H1 (cell line): ENCODE results near the gene DMBT1. TPM values are rescaled to one million over a fixed set of nuclear protein-coding genes. Genes with fewer than 3 reads are reported as not detected.

ENCODE experiments used
- CTCF ChIA-PET: fragments of 300-600 bp; sonication (Branson Sonifier 250); formaldehyde crosslinking; loops from one replicate; lab custom pipeline; 2021; ENCODE audit not compliant: partially characterized antibody; lab: Charles Lee
- POLR2A ChIA-PET: fragments of 300-600 bp; sonication (Branson Sonifier 250); formaldehyde crosslinking; loops from one replicate; lab custom pipeline; 2021; ENCODE audit warnings: inconsistent platforms; ENCODE audit not compliant: partially characterized antibody; lab: Charles Lee
- DNase-seq, 2 experiments: peaks; one replicate each; pipeline versions ENCODE4 v3.0.0 to v3.0.0-alpha.2; 2010 to 2022; ENCODE audit warnings: low spot score in 2 of 2, low read depth in 1 of 2, mixed read lengths in 1 of 2
- FAIRE-seq: peaks from 2 replicates; lab custom pipeline; 2011; peaks lifted over from hg19 to GRCh38; lab: Jason Lieb, UNC
- H2AFZ ChIP-seq: 2 replicates; pipeline ENCODE4 v1.8.1; 2012; ENCODE audit warnings: low read length, inconsistent platforms
- H2AK5ac ChIP-seq: 2 replicates; pipeline ENCODE4 v1.6.1; 2013; ENCODE audit warnings: low read depth, low read length
- H2BK120ac ChIP-seq: replicated peaks from 2 replicates; pipeline ENCODE3; 2013; ENCODE audit warnings: low read depth, low read length, inconsistent platforms
- H2BK12ac ChIP-seq: 2 replicates; pipeline ENCODE4 v1.6.1; 2013; ENCODE audit warnings: low read depth, low read length
- H2BK15ac ChIP-seq: 2 replicates; pipeline ENCODE4 v1.6.1; 2013; ENCODE audit warnings: low read length
- H2BK20ac ChIP-seq: 2 replicates; pipeline ENCODE4 v1.6.1; 2013; ENCODE audit warnings: low read length
- H2BK5ac ChIP-seq: 2 replicates; pipeline ENCODE4 v1.6.1; 2013; ENCODE audit warnings: low read depth, low read length
- H3K14ac ChIP-seq: 2 replicates; pipeline ENCODE4 v1.6.1; 2013; ENCODE audit warnings: inconsistent platforms; ENCODE audit not compliant: insufficient read length
- H3K18ac ChIP-seq: 2 replicates; pipeline ENCODE4 v1.6.1; 2013; ENCODE audit warnings: low read length; ENCODE audit errors: extremely low read depth
- H3K23ac ChIP-seq: 2 replicates; pipeline ENCODE4 v1.6.1; 2013; ENCODE audit warnings: inconsistent platforms; ENCODE audit not compliant: insufficient read length
- H3K23me2 ChIP-seq: 2 replicates; pipeline ENCODE4 v1.6.1; 2013; ENCODE audit warnings: low read depth, low read length
- H3K27ac ChIP-seq: 2 replicates; pipeline ENCODE4 v1.6.1; 2011; ENCODE audit warnings: low read depth, low read length, inconsistent platforms
- H3K27me3 ChIP-seq, 4 experiments: replicated peaks in 1 of 4; 1 replicate in 1 of 4; 2 replicates in 3 of 4; pipeline versions ENCODE4 v1.6.1 to v1.8.1; 2011 to 2013; ENCODE audit warnings: low read length in 3 of 4, mild to moderate bottlenecking in 3 of 4, inconsistent platforms in 2 of 4, mixed read lengths in 2 of 4, moderate library complexity in 1 of 4; ENCODE audit not compliant: control insufficient read depth in 3 of 4, insufficient read depth in 3 of 4; ENCODE audit errors: extremely low read depth in 1 of 4
- H3K36me3 ChIP-seq, 4 experiments: 2 replicates each; pipeline versions ENCODE4 v1.6.1 to v1.8.1; 2011 to 2013; ENCODE audit warnings: mild to moderate bottlenecking in 4 of 4, low read length in 3 of 4, moderate library complexity in 2 of 4, control low read depth in 1 of 4, inconsistent platforms in 1 of 4; ENCODE audit not compliant: insufficient read depth in 4 of 4, control insufficient read depth in 2 of 4
- H3K4ac ChIP-seq: replicated peaks from 2 replicates; pipeline ENCODE3; 2013; ENCODE audit warnings: low read length, low read depth, mixed read lengths, inconsistent platforms; ENCODE audit not compliant: insufficient read length
- H3K4me1 ChIP-seq, 4 experiments: replicated peaks in 1 of 4; 1 replicate in 1 of 4; 2 replicates in 3 of 4; pipeline versions ENCODE4 v1.6.1 to v1.8.1; 2011 to 2013; ENCODE audit warnings: low read length in 3 of 4, inconsistent platforms in 2 of 4, mixed read lengths in 1 of 4; ENCODE audit not compliant: insufficient read depth in 4 of 4, control insufficient read depth in 3 of 4
- H3K4me2 ChIP-seq, 2 experiments: 2 replicates each; pipeline versions ENCODE4 v1.6.1 to v1.8.1; 2011 to 2013; ENCODE audit warnings: low read depth in 2 of 2, low read length in 2 of 2, control low read depth in 1 of 2, inconsistent platforms in 1 of 2, mild to moderate bottlenecking in 1 of 2; ENCODE audit not compliant: insufficient read depth in 1 of 2
- H3K4me3 ChIP-seq, 4 experiments: fragments of 200-600, 300-600 bp in 1 of 4; sonication (generic), shearing (Covaris generic), sonication (Bioruptor Twin) in 1 of 4; 2 replicates each; pipeline versions ENCODE4 v1.5.1 to v1.8.1; 2011 to 2016; ENCODE audit warnings: low read length in 4 of 4, low read depth in 3 of 4, control low read depth in 2 of 4, inconsistent platforms in 2 of 4, mild to moderate bottlenecking in 2 of 4, mixed read lengths in 1 of 4, moderate library complexity in 1 of 4; ENCODE audit not compliant: insufficient read depth in 2 of 4; ENCODE audit errors: extremely low read depth in 1 of 4
- H3K56ac ChIP-seq: replicated peaks from 2 replicates; pipeline ENCODE3; 2013; ENCODE audit warnings: low read depth, mild to moderate bottlenecking, mixed read lengths, low read length, inconsistent platforms; ENCODE audit not compliant: insufficient read length
- H3K79me1 ChIP-seq: 2 replicates; pipeline ENCODE4 v1.6.1; 2013; ENCODE audit warnings: low read depth, low read length, control low read depth
- H3K79me2 ChIP-seq, 2 experiments: 2 replicates each; pipeline versions ENCODE4 v1.6.1 to v1.8.1; 2012 to 2013; ENCODE audit warnings: low read length in 2 of 2, mild to moderate bottlenecking in 2 of 2, inconsistent platforms in 1 of 2; ENCODE audit not compliant: insufficient read depth in 2 of 2, control insufficient read depth in 1 of 2
- H3K9ac ChIP-seq, 4 experiments: replicated peaks in 1 of 4; 1 replicate in 1 of 4; 2 replicates in 3 of 4; pipeline versions ENCODE4 v1.6.1 to v1.8.1; 2011 to 2013; ENCODE audit warnings: low read depth in 3 of 4, low read length in 3 of 4, control low read depth in 2 of 4, mild to moderate bottlenecking in 2 of 4, moderate library complexity in 2 of 4, inconsistent platforms in 1 of 4; ENCODE audit errors: extremely low read depth in 1 of 4
- H3K9me3 ChIP-seq, 2 experiments: 2 replicates each; pipeline versions ENCODE4 v1.6.1 to v1.8.1; 2012 to 2013; ENCODE audit warnings: mild to moderate bottlenecking in 2 of 2, moderate library complexity in 2 of 2, control low read depth in 1 of 2, inconsistent platforms in 1 of 2, low read depth in 1 of 2, low read length in 1 of 2, mixed read lengths in 1 of 2; ENCODE audit not compliant: insufficient read depth in 2 of 2
- H4K20me1 ChIP-seq, 2 experiments: replicated peaks in 1 of 2; 2 replicates each; pipeline versions ENCODE3 to v1.8.1; 2011 to 2013; ENCODE audit warnings: inconsistent platforms in 2 of 2, low read length in 2 of 2, mild to moderate bottlenecking in 1 of 2; ENCODE audit not compliant: insufficient read depth in 2 of 2, control insufficient read depth in 1 of 2
- H4K5ac ChIP-seq: 2 replicates; pipeline ENCODE4 v1.6.1; 2013; ENCODE audit warnings: low read length, low read depth, mixed read lengths, inconsistent platforms; ENCODE audit not compliant: insufficient read length
- H4K8ac ChIP-seq: 2 replicates; pipeline ENCODE4 v1.8.0; 2013; ENCODE audit warnings: mild to moderate bottlenecking, moderate library complexity, low read length, inconsistent platforms; ENCODE audit not compliant: insufficient read depth; ENCODE audit errors: extremely low read depth
- H4K91ac ChIP-seq: replicated peaks from 2 replicates; pipeline ENCODE3; 2013; ENCODE audit warnings: low read length, mixed read lengths, inconsistent platforms; ENCODE audit not compliant: insufficient read length
- CHD1 ChIP-seq: IDR thresholded peaks from 2 replicates; pipeline ENCODE4 v1.6.1; 2012; ENCODE audit warnings: low read depth, low read length, improper control_type of control experiment
- HDAC2 ChIP-seq, 2 experiments: fragments of 300-600 bp in 1 of 2; sonication (generic) in 1 of 2; IDR thresholded peaks; 2 replicates each; pipeline ENCODE4 v1.6.1; 2011 to 2012; ENCODE audit warnings: low read depth in 2 of 2, low read length in 2 of 2, mild to moderate bottlenecking in 2 of 2, moderate library complexity in 2 of 2, borderline replicate concordance in 1 of 2, inconsistent platforms in 1 of 2
- JUN ChIP-seq: IDR thresholded peaks from 2 replicates; pipeline ENCODE4 v1.6.1; 2011; ENCODE audit warnings: low read depth, mild to moderate bottlenecking, improper control_type of control experiment, low read length
- KDM5A ChIP-seq: fragments of 200-600 bp; IDR thresholded peaks from 2 replicates; pipeline ENCODE4 v1.7.1; 2012; ENCODE audit warnings: mild to moderate bottlenecking, low read length, inconsistent platforms, mixed read lengths
- PHF8 ChIP-seq: fragments of 200-600 bp; sonication (generic); conservative IDR thresholded peaks from 2 replicates; pipeline ENCODE4 v1.7.1; 2012; ENCODE audit warnings: low read depth, mild to moderate bottlenecking, inconsistent platforms, low read length, moderate library complexity
- RBBP5 ChIP-seq: IDR thresholded peaks from 2 replicates; pipeline ENCODE4 v1.7.1; 2012; ENCODE audit warnings: low read depth, mild to moderate bottlenecking, inconsistent platforms, low read length, moderate library complexity, borderline replicate concordance
- SIRT6 ChIP-seq: IDR thresholded peaks from one replicate; pipeline ENCODE4 v1.7.1; 2012; ENCODE audit warnings: low read length, inconsistent platforms
- WGBS, 2 experiments: shearing (Covaris generic) in 1 of 2; methylation state at CpG; one replicate each; pipeline versions ENCODE4 v1.1.6 to v1.1.7; 2013 to 2015; ENCODE audit warnings: low lambda C conversion rate in 2 of 2, mixed read lengths in 2 of 2, inconsistent platforms in 1 of 2, low coverage in 1 of 2, missing lambda C conversion rate in 1 of 2; ENCODE audit not compliant: insufficient replicate concordance in 2 of 2, insufficient coverage in 1 of 2, insufficient read length in 1 of 2; ENCODE audit errors: extremely low coverage in 1 of 2, missing lambda C conversion rate in 1 of 2; 5-methylcytosine and 5-hydroxymethylcytosine counted together
- polyA plus RNA-seq, 7 experiments: library from polyadenylated mRNA; depleted of rRNA in 3 of 7; stranded (reverse) in 5 of 7; unstranded in 2 of 7; fragments of >200 nt in 5 of 7; fragments of 200-250 nt in 2 of 7; gene quantifications; 1 replicate in 5 of 7; 2 replicates in 1 of 7; 4 replicates in 1 of 7; pipeline versions ENCODE4 v1.2.1 to v1.2.3, GENCODE V29; 2011 to 2013; ENCODE audit warnings: missing spikeins in 2 of 7, mixed read lengths in 2 of 7
- total RNA-seq: library from RNA; stranded (reverse); fragmentation: NEBNext Ultra II Directional; extraction: Animal tissue kit (Norgen Biotek cat#: 25700); gene quantifications from 2 replicates; pipeline ENCODE4 v1.2.1, GENCODE V29; 2021

The DMBT1 gene
- total and polyA plus RNA-seq, 2 of the 8 experiments (the other 6 are each of a cell fraction or from before 2014, with no cell fraction given) = 0.03 TPM; not detected in 1

GRCh38 chr10:122554131-122555036 lies 6.2 kb upstream of the DMBT1 start:
- WGBS, 2 experiments = 88% methylated on average over 6 of the region's 6 CpGs; no CpG with 5 or more reads in 1 of the 2 experiments
- Histone ChIP-seq H3K9ac (no peak overlapping the region), H3K27me3 (no peaks in the 10 kb centered on the region), H3K4me1 (peaks cover 0 to 4% (median 1%) of the 10 kb centered on the region in 4 experiments; a peak in 3 of 7 replicates), H3K9me3 (no peaks in the 10 kb centered on the region), H3K4me3 (no peak overlapping the region), H3K79me2 (no peaks in the 10 kb centered on the region), H2AFZ (no peak overlapping the region), H2BK5ac (no peak overlapping the region), H4K5ac (no peak overlapping the region), H2BK12ac (no peak overlapping the region), H2BK20ac (no peak overlapping the region), H3K23me2 (no peaks in the 10 kb centered on the region), H3K36me3 (no peaks in the 10 kb centered on the region), H4K91ac (no peak overlapping the region), H2AK5ac (no peak overlapping the region), H2BK15ac (no peak overlapping the region), H2BK120ac (no peak overlapping the region), H3K56ac (no peak overlapping the region), H3K4ac (no peak overlapping the region), H3K79me1 (no peaks in the 10 kb centered on the region), H4K20me1 (no peaks in the 10 kb centered on the region), H3K14ac (no peak overlapping the region), H3K18ac (no peak overlapping the region), H3K4me2 (no peak overlapping the region), H3K23ac (no peak overlapping the region), H3K27ac (no peak overlapping the region), H4K8ac (no peak overlapping the region)
- POLR2A ChIA-PET = no interaction called here
- no peak for FAIRE-seq
- CTCF ChIA-PET = interaction anchor here (1.2 to 6.3 kb wide), 2 partner anchors 14 to 15 kb away, joined by 3 to 63 read pairs; no protein-coding TSS in a partner anchor
- TF ChIP-seq KDM5A = no peak
- TF ChIP-seq PHF8 = no peak
- no peak for TF ChIP-seq RBBP5
- TF ChIP-seq SIRT6 = no peak
- no peak for TF ChIP-seq HDAC2 (IDR thresholded peaks at IDR 0.05; ENCODE audit: borderline replicate concordance in 1 of 2, low read depth in 2 of 2, low read length in 2 of 2)
- no peak for TF ChIP-seq JUN
- no peak for TF ChIP-seq CHD1
- DNase-seq = no peak
